RWPE1 (cell line): Measurements from ENCODE around the gene PAFAH1B1.
"Not testable (repeated sequence)": the region's sequence is repeated elsewhere in the genome, so short reads cannot be mapped to it uniquely, and the experiment has no call there.

Source experiments
- CTCF ChIA-PET: fragments of 350-600 bp; sonication (Branson Sonifier 250); formaldehyde crosslinking; extraction: SDS; loops from one replicate; lab custom pipeline; 2021; lab: Yijun Ruan, JAX
- POLR2A ChIA-PET: fragments of 400-600 bp; formaldehyde crosslinking; extraction: SDS; loops from one replicate; lab custom pipeline; 2020; ENCODE audit warnings: antibody characterized with exemption; ENCODE audit not compliant: low non-redundant PET; lab: Yijun Ruan, JAX
- DNase-seq: peaks from one replicate; pipeline ENCODE4 v3.0.0; 2012; ENCODE audit warnings: low spot score
- H3K27ac ChIP-seq: fragments of 450-650 bp; 2 replicates; pipeline ENCODE4 v1.5.1; 2017
- CTCF ChIP-seq: fragments of 450-650 bp; conservative IDR thresholded peaks from 2 replicates; pipeline ENCODE4 v1.5.1; 2017; ENCODE audit warnings: low read depth, mild to moderate bottlenecking

Gene PAFAH1B1

GRCh38 chr17:2592971-2593820, at the start of gene PAFAH1B1:
TSS of gene PAFAH1B1 (plus strand) at chr17:2593654. CDS start at chr17:2638289, 44,635 bp downstream.
- H3K27ac ChIP-seq = peak within 1 kb of the TSS; percentile 98
- CTCF ChIA-PET = interaction anchor here (0.6 to 1.1 kb wide), 3 partner anchors 39 to 72 kb away, joined by 3 to 6 read pairs (median 4); no protein-coding TSS in a partner anchor
- TF ChIP-seq CTCF = no peak
- DNase-seq = peak; percentile 96
- POLR2A ChIA-PET = interaction anchor here (1.2 kb wide), 1 partner anchor 12 kb away, joined by 7 read pairs; no protein-coding TSS in a partner anchor

GRCh38 chr17:2545393-2545792, 48.1 kb upstream of the PAFAH1B1 start:
- ChIA-PET POLR2A (no interaction called here), CTCF (no interaction called here)
- no peak for TF ChIP-seq CTCF
- no peak overlapping the region for H3K27ac ChIP-seq
- DNase-seq = no peak

GRCh38 chr17:2547176-2547575, 46.3 kb upstream of the PAFAH1B1 start:
- DNase-seq = peak; percentile 72
- ChIA-PET CTCF (no interaction called here), POLR2A (no interaction called here)
- H3K27ac ChIP-seq = peak overlapping the region; percentile 56
- TF ChIP-seq CTCF = no peak

- POLR2A ChIA-PET, H3K27ac ChIP-seq, DNase-seq: not testable (repeated sequence)
- CTCF ChIA-PET = interaction anchor here (0.7 kb wide), 1 partner anchor 1182 kb away, joined by 4 read pairs; no protein-coding TSS in a partner anchor
Measured at GRCh38 chr17:2548026-2548425, 45.4 kb upstream of the PAFAH1B1 start.

- CTCF ChIA-PET = no interaction called here
- POLR2A ChIA-PET = interaction anchor here (0.7 kb wide), 1 partner anchor 16 kb away, joined by 6 read pairs; no protein-coding TSS in a partner anchor
- no peak overlapping the region for H3K27ac ChIP-seq
- TF ChIP-seq CTCF = no peak
- no peak for DNase-seq
Measured at GRCh38 chr17:2549392-2550211, 43.9 kb upstream of the PAFAH1B1 start.

GRCh38 chr17:2551493-2551892, 42.0 kb upstream of the PAFAH1B1 start:
- no peak overlapping the region for H3K27ac ChIP-seq
- ChIA-PET POLR2A (no interaction called here), CTCF (interaction anchor here (0.6 kb wide), 1 partner anchor 521 kb away, joined by 3 read pairs; the partner anchor contains the start of gene DPH1)
- DNase-seq = no peak
- no peak for TF ChIP-seq CTCF
